Medulla oblongata (tissue), 1 donor: ENCODE measurements around the gene HOXD13.

ENCODE experiments used
- DNase-seq: peaks from one replicate; pipeline ENCODE4 v3.0.0-alpha.2; 2015; ENCODE audit errors: extremely low spot score

HOXD13 gene

GRCh38 chr2:176106581-176107539 lies 14.3 kb downstream of the HOXD13 start, which contains the start of gene HOXD11:
TSS of gene HOXD11 (plus strand) at chr2:176107280. CDS start at chr2:176107356, 76 bp downstream.
- no peak for DNase-seq

DNA sequence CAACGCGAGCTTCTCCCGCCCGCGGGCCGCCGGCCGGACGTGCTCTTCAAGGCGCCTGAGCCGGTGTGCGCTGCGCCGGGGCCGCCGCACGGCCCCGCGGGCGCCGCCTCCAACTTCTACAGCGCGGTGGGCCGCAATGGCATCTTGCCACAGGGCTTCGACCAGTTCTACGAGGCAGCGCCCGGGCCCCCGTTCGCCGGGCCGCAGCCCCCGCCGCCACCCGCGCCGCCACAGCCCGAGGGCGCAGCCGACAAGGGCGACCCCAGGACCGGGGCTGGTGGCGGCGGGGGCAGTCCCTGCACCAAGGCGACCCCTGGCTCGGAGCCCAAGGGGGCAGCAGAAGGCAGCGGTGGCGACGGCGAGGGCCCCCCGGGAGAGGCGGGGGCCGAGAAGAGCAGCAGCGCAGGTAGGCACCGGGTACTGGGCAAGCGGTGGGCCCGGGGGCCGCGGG lies 15.2 kb downstream of the HOXD13 start:
- DNase-seq: no peak

DNA sequence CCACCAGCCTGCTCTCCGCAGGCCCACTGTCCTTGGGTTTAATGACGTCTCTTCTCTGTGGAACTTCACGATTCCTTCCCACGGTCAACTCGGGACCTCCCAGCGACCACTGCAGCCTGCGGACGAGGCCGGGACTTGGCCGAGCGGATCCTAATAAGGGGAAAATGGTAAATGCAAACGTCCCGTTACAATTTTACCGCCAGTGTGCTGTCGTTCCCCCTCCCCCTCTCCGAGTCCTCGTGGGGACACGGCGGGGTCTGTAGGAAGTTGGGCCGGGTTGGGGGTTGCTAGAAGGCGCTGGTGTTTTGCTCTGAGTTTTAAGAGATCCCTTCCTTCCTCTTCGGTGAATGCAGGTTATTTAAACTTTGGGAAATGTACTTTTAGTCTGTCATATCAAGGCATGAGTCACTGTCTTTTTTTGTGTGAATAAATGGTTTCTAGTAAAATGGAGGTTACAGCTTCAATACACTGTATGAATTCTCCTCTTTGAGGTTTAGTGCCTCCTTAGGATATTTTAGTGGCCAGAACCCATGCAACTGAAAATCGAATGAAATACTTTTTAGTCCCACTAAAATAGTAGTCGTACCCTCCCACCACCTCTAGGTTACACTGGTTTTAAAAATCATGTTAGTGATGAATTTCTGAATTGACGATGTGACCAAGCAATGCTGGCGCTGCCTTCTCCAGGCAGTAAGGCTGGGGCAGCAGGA lies 16.8 kb downstream of the HOXD13 start:
- no peak for DNase-seq

- DNase-seq: no peak
These were observed 17.4 kb downstream of the HOXD13 start for GRCh38 chr2:176109946-176110345.

DNA sequence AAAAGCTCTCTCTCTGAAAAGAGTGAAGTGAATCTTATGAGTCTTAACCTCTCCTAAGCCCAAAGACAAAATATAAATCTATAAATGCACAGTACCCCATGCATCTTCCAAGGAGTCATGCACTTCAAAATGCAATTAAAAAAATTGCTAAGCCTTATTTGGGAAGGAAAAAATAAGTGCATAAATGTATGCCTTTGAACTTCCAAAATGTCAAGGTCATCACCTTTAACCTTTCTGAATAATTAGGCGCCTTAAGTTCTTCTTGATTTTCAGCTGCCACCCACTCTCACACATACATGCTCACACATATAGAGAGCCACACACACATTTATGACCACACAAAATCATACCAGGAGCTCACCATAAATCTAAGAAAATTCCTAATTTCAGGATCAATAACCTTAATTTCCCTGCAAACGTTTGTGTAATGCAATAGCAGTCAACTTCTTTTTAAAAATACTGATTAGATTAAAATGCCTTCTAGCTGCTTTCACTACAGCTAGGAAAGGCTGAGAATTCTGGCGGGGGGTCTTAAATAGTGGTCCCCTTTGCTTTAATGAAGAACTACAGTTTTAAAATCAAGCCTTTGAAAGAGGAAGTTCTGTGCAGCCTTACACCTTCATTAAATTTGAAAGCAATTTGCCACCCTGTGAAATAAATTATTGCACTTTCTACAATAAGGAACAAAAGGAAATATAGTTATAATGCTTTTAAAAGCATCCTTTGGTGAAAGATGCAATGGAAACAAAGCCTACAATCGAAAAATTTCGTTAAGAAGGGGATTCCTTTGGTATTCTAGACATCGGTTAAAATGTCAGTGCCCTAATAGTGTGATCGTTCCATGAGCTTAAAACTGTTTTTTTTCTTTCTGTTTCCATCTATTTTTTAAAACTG lies 18.1 kb downstream of the HOXD13 start:
- DNase-seq: no peak

DNA sequence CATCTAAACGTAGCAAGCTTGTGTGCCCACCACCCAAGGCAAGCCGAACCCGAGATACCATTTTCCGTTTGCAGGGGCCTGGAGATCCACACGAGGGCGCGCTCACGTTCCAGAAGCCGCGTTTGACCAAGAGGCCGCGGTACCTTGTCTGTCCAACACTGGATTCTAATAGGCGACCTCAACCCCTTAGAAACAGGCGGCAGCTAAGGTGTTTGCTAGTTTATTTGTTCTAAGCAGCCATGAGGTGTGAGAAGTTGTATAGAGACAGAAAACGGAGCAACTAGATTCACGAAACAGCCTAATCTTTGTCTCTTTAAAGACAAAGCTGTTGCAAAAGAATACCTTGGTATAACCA lies 18.8 kb downstream of the HOXD13 start:
- DNase-seq: no peak

DNA sequence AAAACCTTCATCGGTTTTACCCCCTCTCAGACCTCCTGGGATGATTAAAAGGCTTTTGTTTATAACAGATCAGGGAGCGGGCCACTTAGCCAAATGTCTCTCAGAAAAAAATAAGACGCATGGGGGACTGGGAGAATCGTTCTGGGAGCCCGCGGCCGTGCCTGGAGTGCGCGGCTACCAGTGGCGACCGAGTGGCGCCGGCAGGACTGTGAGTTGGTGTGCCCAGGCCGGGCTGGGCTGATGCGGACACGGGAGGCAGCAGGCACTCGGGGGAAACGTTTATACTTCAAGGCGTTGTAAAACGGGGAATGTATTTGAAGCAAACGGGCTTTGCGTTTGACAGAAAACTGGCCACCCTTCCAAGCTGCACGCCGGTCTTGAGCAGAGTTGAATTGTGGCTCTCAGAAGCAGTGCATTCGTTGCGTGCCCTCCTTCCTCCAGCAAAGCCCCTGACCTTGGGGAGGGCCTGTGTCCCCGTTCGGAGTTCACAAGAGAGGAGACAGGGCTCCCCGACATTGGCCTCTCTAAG lies 19.4 kb downstream of the HOXD13 start:
- no peak for DNase-seq

- no peak for DNase-seq
These were observed 20.1 kb downstream of the HOXD13 start for GRCh38 chr2:176112375-176113302.

- DNase-seq: no peak
These were observed 21.8 kb downstream of the HOXD13 start for GRCh38 chr2:176114120-176114929.

DNA sequence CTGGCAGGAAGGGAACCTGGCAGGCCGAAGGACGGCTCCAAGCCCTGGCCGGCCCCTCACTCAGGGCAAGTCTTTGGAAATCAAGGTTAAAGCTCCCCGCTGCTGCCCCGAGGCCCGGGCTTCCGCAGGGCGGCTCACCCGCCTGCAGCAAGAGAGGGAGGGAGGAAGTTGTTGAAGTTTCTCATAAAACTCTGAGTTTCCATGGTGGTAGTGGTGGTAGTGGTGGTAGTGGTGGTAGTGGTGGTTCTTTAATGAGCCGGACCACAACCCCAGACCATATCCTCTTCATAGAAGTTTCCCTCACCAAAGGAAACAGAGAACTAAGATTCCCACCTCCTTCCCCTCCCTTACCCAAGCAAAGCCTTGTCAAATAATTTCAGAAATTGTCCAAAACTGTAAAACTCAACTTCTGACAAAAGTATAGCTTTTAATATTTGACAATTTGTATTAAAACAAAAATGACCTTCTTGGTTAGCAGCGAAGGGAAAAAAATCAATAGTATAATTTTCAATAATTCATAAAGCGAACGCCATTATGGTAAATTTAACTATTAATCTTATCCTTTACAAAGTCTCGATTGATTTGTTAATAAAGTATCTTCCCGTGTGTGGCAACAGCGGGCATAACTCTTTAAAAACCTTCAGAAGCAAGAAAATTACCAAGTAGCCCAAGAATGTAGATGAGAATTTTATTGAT lies 22.6 kb downstream of the HOXD13 start:
- DNase-seq: no peak

DNA sequence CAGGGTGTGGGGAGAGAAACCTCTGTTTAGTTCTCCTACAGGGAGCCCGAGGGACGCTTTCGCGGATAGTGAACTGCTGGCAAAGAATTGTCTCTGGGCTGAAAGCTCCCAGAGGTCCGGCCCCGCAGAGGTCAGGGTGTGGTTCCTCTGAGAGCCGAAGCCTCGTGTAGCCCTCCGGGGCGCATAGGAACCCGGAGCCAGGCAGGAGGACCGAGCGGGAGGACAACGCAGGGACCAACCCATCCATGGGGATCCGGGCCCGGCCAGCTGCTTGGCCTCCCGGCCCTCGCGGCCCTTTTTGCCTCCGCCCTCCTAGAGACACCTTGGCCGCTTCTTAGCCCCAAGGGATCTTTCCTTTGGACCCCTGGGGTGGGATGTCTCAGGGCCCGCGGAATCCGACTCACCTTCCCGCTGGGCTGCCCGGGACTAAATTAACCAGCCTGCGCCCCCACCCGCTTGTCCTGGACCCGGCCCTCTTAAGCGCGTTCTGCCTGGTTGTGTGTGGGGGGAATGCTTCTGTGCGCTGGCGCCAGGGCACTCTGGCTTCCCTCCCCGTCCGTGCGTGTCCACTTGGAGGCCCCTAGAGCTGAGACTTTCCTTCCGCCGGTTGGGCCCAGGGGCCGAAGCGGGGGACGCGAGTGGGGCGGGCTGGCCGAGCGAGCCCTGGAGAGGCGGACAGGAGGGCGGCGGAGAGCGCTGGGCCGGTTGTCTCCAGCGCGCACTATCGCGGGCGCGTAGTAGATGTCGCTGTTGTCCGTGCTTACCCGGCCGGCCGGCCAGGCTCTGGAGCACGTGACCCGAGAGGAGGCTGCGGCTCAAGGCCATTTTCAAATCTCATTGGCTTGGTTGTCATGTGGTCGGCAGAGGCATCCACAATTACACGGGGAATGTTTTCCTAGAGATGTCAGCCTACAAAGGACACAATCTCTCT lies 23.6 kb downstream of the HOXD13 start, which contains the start of gene HOXD10:
TSS of gene HOXD10 (plus strand) at position 896 of the 931 bp plus-strand sequence. CDS start 56 bp downstream, outside the sequence.
- DNase-seq: no peak

GRCh38 chr2:176117162-176117822 lies 24.8 kb downstream of the HOXD13 start:
- DNase-seq: no peak

- DNase-seq: no peak
These were observed 25.4 kb downstream of the HOXD13 start for GRCh38 chr2:176117823-176118371.

- no peak for DNase-seq
These were observed 26.2 kb downstream of the HOXD13 start for GRCh38 chr2:176118601-176119339.

- DNase-seq: no peak
These were observed 28.1 kb downstream of the HOXD13 start for GRCh38 chr2:176120364-176121189.
